H1 (cell line): ENCODE results near the gene KIAA0319L. TPM values are rescaled to one million over a fixed set of nuclear protein-coding genes. Genes with fewer than 3 reads are reported as not detected.

Experiments
- ASH2L ChIP-seq: fragments of 200-600, 300-600 bp; sonication (generic); IDR thresholded peaks from one replicate; pipeline ENCODE4 v1.7.1; 2017; ENCODE audit warnings: low read length
- CBX5 ChIP-seq: fragments of 300-800, 300-1000 bp; sonication (generic); IDR thresholded peaks from 2 replicates; pipeline ENCODE4 v1.7.1; 2016; ENCODE audit warnings: antibody characterized with exemption, low read length, low read depth
- EZH2 ChIP-seq: fragments of 200-600 bp; sonication (generic); IDR thresholded peaks from 2 replicates; pipeline ENCODE4 v1.7.1; 2012; ENCODE audit warnings: low read depth, mild to moderate bottlenecking, moderate library complexity, low read length, inconsistent platforms; ENCODE audit not compliant: severe bottlenecking
- FOSL1 ChIP-seq: IDR thresholded peaks from 2 replicates; pipeline ENCODE4 v1.6.1; 2011; ENCODE audit warnings: mild to moderate bottlenecking, low read depth, low read length, moderate library complexity; ENCODE audit not compliant: insufficient read depth
- POU5F1 ChIP-seq: IDR thresholded peaks from 2 replicates; pipeline ENCODE4 v1.6.1; 2011; ENCODE audit warnings: low read depth, mild to moderate bottlenecking, low read length, moderate library complexity
- SP2 ChIP-seq: IDR thresholded peaks from 2 replicates; pipeline ENCODE4 v1.6.1; 2012; ENCODE audit warnings: mild to moderate bottlenecking, low read length, inconsistent platforms
- SUZ12 ChIP-seq: fragments of 200-600 bp; sonication (generic); IDR thresholded peaks from 2 replicates; pipeline ENCODE4 v1.6.1; 2012; ENCODE audit warnings: mild to moderate bottlenecking, inconsistent platforms, low read length, moderate library complexity, mixed read lengths
- TCF12 ChIP-seq: IDR thresholded peaks from 2 replicates; pipeline ENCODE4 v1.6.1; 2011; ENCODE audit warnings: low read depth, mild to moderate bottlenecking, low read length
- ZNF274 ChIP-seq: IDR thresholded peaks from 2 replicates; pipeline ENCODE4 v1.7.0; 2012; ENCODE audit warnings: low read length, borderline replicate concordance; ENCODE audit errors: extremely low read depth
- polyA plus RNA-seq, 7 experiments: library from polyadenylated mRNA; depleted of rRNA in 3 of 7; stranded (reverse) in 5 of 7; unstranded in 2 of 7; fragments of >200 nt in 5 of 7; fragments of 200-250 nt in 2 of 7; gene quantifications; 1 replicate in 5 of 7; 2 replicates in 1 of 7; 4 replicates in 1 of 7; pipeline versions ENCODE4 v1.2.1 to v1.2.3, GENCODE V29; 2011 to 2013; ENCODE audit warnings: missing spikeins in 2 of 7, mixed read lengths in 2 of 7
- total RNA-seq: library from RNA; stranded (reverse); fragmentation: NEBNext Ultra II Directional; extraction: Animal tissue kit (Norgen Biotek cat#: 25700); gene quantifications from 2 replicates; pipeline ENCODE4 v1.2.1, GENCODE V29; 2021
- TF ChIP-seq, protein P1 (sequence below): fragments of 300-600 bp; sonication (generic); IDR thresholded peaks from 2 replicates; pipeline ENCODE4 v1.7.1; 2012; ENCODE audit warnings: low read length, moderate library complexity, mild to moderate bottlenecking, inconsistent platforms; ENCODE audit not compliant: insufficient replicate concordance

Gene KIAA0319L
- total and polyA plus RNA-seq, 2 of the 8 experiments (the other 6 are each of a cell fraction or from before 2014, with no cell fraction given) = 40.1 to 55.7 TPM

DNA sequence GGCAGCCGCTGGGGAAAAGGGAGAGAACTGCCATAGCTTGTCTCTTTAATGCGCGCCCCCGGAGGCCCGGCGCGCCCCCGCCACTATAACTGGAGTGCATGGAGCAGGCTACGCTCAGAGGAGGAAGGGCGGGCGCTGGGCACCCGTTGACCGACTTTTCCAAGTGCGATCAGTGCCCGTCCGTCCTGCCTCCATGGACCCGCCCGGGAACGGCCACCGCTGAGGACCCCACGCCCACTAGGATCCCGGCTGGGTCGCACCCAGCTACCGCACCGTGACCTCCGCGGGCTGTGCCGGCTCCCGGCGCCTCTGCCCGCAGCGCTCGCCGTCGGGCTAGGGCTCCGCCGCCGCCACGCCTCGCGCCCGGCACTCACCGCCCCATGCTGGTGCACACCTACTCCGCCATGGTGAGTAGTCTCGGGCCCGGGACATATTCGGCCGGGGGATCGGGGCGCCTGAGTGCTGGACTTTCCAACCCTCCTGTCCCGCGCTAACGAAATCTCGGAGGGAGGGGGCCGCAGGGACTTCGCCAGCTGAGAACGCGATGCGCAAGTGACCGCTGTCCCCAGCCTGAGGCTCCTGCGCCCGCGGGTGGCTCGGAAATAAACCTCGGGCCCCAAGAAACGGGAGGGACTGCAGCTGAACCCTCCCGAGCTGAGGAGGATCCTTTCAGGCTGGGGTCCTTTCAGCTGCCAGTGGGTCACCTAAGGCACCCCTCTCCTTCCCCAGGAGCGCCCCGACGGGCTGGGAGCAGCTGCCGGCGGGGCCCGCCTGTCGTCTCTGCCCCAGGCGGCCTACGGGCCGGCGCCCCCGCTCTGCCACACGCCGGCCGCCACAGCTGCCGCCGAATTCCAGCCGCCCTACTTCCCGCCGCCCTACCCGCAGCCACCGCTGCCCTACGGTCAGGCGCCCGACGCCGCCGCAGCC lies 16.3 kb upstream of the KIAA0319L start, which contains the start of gene TFAP2E (continued):
- TF ChIP-seq, protein P1, sequence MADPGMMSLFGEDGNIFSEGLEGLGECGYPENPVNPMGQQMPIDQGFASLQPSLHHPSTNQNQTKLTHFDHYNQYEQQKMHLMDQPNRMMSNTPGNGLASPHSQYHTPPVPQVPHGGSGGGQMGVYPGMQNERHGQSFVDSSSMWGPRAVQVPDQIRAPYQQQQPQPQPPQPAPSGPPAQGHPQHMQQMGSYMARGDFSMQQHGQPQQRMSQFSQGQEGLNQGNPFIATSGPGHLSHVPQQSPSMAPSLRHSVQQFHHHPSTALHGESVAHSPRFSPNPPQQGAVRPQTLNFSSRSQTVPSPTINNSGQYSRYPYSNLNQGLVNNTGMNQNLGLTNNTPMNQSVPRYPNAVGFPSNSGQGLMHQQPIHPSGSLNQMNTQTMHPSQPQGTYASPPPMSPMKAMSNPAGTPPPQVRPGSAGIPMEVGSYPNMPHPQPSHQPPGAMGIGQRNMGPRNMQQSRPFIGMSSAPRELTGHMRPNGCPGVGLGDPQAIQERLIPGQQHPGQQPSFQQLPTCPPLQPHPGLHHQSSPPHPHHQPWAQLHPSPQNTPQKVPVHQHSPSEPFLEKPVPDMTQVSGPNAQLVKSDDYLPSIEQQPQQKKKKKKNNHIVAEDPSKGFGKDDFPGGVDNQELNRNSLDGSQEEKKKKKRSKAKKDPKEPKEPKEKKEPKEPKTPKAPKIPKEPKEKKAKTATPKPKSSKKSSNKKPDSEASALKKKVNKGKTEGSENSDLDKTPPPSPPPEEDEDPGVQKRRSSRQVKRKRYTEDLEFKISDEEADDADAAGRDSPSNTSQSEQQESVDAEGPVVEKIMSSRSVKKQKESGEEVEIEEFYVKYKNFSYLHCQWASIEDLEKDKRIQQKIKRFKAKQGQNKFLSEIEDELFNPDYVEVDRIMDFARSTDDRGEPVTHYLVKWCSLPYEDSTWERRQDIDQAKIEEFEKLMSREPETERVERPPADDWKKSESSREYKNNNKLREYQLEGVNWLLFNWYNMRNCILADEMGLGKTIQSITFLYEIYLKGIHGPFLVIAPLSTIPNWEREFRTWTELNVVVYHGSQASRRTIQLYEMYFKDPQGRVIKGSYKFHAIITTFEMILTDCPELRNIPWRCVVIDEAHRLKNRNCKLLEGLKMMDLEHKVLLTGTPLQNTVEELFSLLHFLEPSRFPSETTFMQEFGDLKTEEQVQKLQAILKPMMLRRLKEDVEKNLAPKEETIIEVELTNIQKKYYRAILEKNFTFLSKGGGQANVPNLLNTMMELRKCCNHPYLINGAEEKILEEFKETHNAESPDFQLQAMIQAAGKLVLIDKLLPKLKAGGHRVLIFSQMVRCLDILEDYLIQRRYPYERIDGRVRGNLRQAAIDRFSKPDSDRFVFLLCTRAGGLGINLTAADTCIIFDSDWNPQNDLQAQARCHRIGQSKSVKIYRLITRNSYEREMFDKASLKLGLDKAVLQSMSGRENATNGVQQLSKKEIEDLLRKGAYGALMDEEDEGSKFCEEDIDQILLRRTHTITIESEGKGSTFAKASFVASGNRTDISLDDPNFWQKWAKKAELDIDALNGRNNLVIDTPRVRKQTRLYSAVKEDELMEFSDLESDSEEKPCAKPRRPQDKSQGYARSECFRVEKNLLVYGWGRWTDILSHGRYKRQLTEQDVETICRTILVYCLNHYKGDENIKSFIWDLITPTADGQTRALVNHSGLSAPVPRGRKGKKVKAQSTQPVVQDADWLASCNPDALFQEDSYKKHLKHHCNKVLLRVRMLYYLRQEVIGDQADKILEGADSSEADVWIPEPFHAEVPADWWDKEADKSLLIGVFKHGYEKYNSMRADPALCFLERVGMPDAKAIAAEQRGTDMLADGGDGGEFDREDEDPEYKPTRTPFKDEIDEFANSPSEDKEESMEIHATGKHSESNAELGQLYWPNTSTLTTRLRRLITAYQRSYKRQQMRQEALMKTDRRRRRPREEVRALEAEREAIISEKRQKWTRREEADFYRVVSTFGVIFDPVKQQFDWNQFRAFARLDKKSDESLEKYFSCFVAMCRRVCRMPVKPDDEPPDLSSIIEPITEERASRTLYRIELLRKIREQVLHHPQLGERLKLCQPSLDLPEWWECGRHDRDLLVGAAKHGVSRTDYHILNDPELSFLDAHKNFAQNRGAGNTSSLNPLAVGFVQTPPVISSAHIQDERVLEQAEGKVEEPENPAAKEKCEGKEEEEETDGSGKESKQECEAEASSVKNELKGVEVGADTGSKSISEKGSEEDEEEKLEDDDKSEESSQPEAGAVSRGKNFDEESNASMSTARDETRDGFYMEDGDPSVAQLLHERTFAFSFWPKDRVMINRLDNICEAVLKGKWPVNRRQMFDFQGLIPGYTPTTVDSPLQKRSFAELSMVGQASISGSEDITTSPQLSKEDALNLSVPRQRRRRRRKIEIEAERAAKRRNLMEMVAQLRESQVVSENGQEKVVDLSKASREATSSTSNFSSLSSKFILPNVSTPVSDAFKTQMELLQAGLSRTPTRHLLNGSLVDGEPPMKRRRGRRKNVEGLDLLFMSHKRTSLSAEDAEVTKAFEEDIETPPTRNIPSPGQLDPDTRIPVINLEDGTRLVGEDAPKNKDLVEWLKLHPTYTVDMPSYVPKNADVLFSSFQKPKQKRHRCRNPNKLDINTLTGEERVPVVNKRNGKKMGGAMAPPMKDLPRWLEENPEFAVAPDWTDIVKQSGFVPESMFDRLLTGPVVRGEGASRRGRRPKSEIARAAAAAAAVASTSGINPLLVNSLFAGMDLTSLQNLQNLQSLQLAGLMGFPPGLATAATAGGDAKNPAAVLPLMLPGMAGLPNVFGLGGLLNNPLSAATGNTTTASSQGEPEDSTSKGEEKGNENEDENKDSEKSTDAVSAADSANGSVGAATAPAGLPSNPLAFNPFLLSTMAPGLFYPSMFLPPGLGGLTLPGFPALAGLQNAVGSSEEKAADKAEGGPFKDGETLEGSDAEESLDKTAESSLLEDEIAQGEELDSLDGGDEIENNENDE = no peak
- TF ChIP-seq POU5F1 (no peak), ASH2L (peak; percentile 89), TCF12 (no peak), EZH2 (peak; percentile 92), CBX5 (no peak), SUZ12 (peak; percentile 92), SP2 (no peak), FOSL1 (no peak), ZNF274 (no peak)
